Suprapubic skin (tissue), 4 donors: ENCODE measurements around the gene RPS6KA3. TPM values are rescaled to one million over a fixed set of nuclear protein-coding genes. Genes with fewer than 3 reads are reported as not detected.

ENCODE experiments used
- DNase-seq, 2 donors: peaks; one replicate each; pipeline ENCODE4 v3.0.0-alpha.2; 2019; ENCODE audit warnings: low spot score in 2 of 2
- H3K27ac ChIP-seq: fragments of 200-600 bp; sonication (generic); one replicate; pipeline ENCODE4 v1.5.1; 2019
- H3K27me3 ChIP-seq: fragments of 200-600 bp; sonication (generic); one replicate; pipeline ENCODE4 v1.5.1; 2019
- H3K36me3 ChIP-seq: fragments of 200-600 bp; sonication (generic); one replicate; pipeline ENCODE4 v1.5.1; 2019
- H3K4me1 ChIP-seq: fragments of 200-600 bp; sonication (generic); one replicate; pipeline ENCODE4 v1.5.1; 2019
- H3K4me3 ChIP-seq: fragments of 200-600 bp; sonication (generic); one replicate; pipeline ENCODE4 v1.5.1; 2019; ENCODE audit warnings: mild to moderate bottlenecking
- H3K9me3 ChIP-seq: fragments of 200-600 bp; sonication (generic); one replicate; pipeline ENCODE4 v1.5.1; 2019
- EP300 ChIP-seq: sonication (generic); formaldehyde crosslinking; IDR thresholded peaks from one replicate; pipeline ENCODE4 v1.6.1; 2017; ENCODE audit warnings: antibody characterized with exemption
- POLR2A ChIP-seq, 2 donors: fragments of 450-650 bp; IDR thresholded peaks; one replicate each; pipeline ENCODE4 v1.6.1; 2017; ENCODE audit warnings: antibody characterized with exemption in 2 of 2, mild to moderate bottlenecking in 2 of 2, moderate library complexity in 2 of 2
- POLR2AphosphoS5 ChIP-seq, 3 donors: sonication (generic); formaldehyde crosslinking; IDR thresholded peaks; one replicate each; pipeline ENCODE4 v1.6.1; 2017; ENCODE audit warnings: antibody characterized with exemption in 3 of 3
- WGBS: methylation state at CpG from one replicate; pipeline ENCODE4 v1.1.5; 2018; 5-methylcytosine and 5-hydroxymethylcytosine counted together
- total RNA-seq, 4 donors: library from RNA; depleted of rRNA; stranded (reverse); fragments of >200 nt; gene quantifications; one replicate each; pipeline ENCODE4 v1.1.0, GENCODE V29; 2016
- TF ChIP-seq, protein P1 (sequence below), 2 donors: fragments of 200-600 bp in 1 of 2; fragments of 450-650 bp in 1 of 2; sonication (generic) in 1 of 2; IDR thresholded peaks; one replicate each; pipeline ENCODE4 v1.5.1; 2016 to 2019; ENCODE audit warnings: antibody characterized with exemption in 2 of 2, mild to moderate bottlenecking in 1 of 2, moderate library complexity in 1 of 2

RPS6KA3 gene
- total RNA-seq, 4 donors from 2014 or later, result 27.2 to 36.0 (median 32.2) TPM

DNA sequence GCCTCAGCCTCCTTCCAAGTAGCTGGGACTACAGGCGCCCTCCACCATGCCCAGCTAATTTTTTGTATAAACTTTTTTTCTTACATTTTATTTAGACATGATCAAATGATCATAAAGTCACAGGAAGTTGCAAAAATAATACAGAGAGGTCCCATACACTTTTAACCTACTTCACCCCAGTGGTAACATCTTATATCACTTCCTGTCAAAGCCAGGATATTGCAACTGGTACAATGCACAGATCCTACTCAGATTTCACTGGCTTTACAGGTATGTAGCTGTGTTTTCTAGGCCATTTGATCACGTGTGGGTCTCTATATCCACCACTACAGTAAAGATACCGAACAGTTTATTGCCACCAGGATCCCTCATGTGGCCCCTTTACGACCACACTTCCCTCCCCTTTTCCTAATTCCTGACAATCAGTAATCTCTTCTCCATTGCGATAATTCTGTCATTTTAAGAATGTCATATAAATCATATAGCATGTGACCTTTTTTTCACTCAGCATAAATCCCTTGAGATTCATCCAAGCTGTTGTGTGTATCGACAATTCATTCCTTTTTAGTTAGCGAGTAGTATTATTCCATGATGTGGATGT, 18.0 kb downstream of the RPS6KA3 start:
- H3K27ac ChIP-seq, result no peak overlapping the region
- H3K4me3 ChIP-seq, result no peak overlapping the region
- no peaks in the 10 kb centered on the region for H3K27me3 ChIP-seq
- H3K9me3 ChIP-seq, result no peaks in the 10 kb centered on the region
- H3K36me3 ChIP-seq, result no peaks in the 10 kb centered on the region
- no peaks in the 10 kb centered on the region for H3K4me1 ChIP-seq
- DNase-seq, result no peak
- WGBS, result 79% methylated on average over 7 of the region's 7 CpGs
- no peak for TF ChIP-seq POLR2A (IDR thresholded peaks at IDR 0.05)
- TF ChIP-seq POLR2AphosphoS5 (IDR thresholded peaks at IDR 0.05), result no peak
- TF ChIP-seq, protein P1, sequence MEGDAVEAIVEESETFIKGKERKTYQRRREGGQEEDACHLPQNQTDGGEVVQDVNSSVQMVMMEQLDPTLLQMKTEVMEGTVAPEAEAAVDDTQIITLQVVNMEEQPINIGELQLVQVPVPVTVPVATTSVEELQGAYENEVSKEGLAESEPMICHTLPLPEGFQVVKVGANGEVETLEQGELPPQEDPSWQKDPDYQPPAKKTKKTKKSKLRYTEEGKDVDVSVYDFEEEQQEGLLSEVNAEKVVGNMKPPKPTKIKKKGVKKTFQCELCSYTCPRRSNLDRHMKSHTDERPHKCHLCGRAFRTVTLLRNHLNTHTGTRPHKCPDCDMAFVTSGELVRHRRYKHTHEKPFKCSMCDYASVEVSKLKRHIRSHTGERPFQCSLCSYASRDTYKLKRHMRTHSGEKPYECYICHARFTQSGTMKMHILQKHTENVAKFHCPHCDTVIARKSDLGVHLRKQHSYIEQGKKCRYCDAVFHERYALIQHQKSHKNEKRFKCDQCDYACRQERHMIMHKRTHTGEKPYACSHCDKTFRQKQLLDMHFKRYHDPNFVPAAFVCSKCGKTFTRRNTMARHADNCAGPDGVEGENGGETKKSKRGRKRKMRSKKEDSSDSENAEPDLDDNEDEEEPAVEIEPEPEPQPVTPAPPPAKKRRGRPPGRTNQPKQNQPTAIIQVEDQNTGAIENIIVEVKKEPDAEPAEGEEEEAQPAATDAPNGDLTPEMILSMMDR (IDR thresholded peaks at IDR 0.05), result no peak
- TF ChIP-seq EP300, result no peak

DNA sequence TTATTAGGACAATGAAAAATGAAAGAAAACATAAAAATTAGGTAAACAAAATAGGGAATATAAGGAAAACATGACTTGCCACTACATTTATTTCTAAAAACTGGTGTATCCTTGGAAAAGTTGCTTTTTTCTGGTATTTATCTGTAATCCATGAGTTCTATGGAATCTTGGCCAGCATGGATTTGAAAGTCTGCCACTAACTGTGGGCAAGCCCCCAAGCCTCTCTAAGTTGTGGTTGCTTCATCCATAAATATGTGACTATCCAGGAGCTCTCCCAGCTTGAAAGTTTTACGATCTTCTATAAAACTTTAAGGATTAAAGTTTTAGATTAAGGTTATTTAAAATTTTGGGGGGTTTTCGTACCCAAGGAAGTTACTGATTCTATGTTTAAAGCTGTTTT, 21.8 kb downstream of the RPS6KA3 start:
- Histone ChIP-seq H3K27me3 (no peaks in the 10 kb centered on the region), H3K36me3 (no peaks in the 10 kb centered on the region), H3K9me3 (no peaks in the 10 kb centered on the region), H3K27ac (no peak overlapping the region), H3K4me1 (no peaks in the 10 kb centered on the region), H3K4me3 (no peak overlapping the region)
- no peak for TF ChIP-seq POLR2AphosphoS5 (IDR thresholded peaks at IDR 0.05)
- WGBS, result 70% methylated on average over 2 of the region's 2 CpGs
- no peak for DNase-seq

DNA sequence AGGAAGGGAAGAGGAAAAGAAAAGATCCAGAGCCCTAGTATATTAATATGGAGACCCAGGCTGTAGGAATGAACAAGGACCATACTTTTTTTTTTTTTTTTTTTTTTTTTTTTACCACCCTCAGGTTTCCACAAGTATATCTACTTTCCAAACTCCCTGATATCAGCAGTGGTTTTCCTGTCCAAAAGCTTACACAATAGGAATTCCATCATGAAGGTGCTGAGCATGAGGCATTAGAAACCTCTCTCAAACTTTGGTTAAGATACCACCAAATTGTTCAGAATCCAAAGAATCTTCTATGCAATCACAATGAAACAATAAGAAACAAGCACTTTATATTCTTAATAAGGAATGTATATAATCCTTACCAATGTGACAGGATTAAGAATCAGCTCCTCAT, 26.5 kb downstream of the RPS6KA3 start:
- Histone ChIP-seq H3K9me3 (no peaks in the 10 kb centered on the region), H3K4me1 (no peaks in the 10 kb centered on the region), H3K27ac (no peak overlapping the region), H3K36me3 (no peaks in the 10 kb centered on the region), H3K4me3 (no peak overlapping the region), H3K27me3 (no peaks in the 10 kb centered on the region)
- TF ChIP-seq EP300, result no peak
- TF ChIP-seq, protein P1 (IDR thresholded peaks at IDR 0.05), result no peak
- no peak for TF ChIP-seq POLR2AphosphoS5 (IDR thresholded peaks at IDR 0.05)
- TF ChIP-seq POLR2A (IDR thresholded peaks at IDR 0.05), result no peak
- DNase-seq, result no peak

DNA sequence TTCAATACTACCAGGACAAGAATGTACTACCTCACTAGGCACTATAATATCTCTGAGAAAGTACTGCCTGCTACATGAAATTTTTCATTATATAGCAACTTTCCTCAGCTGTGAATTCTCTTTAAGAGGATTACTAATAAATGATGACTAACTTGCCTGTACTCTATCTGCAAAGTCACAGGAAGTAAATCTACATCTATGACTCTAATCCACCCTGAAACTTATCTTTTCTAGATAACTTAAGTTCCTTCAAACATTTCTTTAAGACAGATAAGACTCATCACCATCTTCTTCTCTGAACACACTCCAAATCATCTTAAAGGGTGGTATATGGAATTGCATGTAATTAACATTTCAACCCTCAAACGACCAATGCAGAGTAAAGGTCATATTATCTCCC, 28.8 kb downstream of the RPS6KA3 start:
- 49% methylated on average over 1 of the region's 1 CpG for WGBS
- H3K27ac ChIP-seq, result no peak overlapping the region
- H3K9me3 ChIP-seq, result no peaks in the 10 kb centered on the region
- DNase-seq, result no peak
- no peaks in the 10 kb centered on the region for H3K36me3 ChIP-seq
- H3K4me1 ChIP-seq, result no peaks in the 10 kb centered on the region
- H3K4me3 ChIP-seq, result no peak overlapping the region
- H3K27me3 ChIP-seq, result no peaks in the 10 kb centered on the region
- TF ChIP-seq, protein P1 (IDR thresholded peaks at IDR 0.05), result no peak
- no peak for TF ChIP-seq POLR2AphosphoS5 (IDR thresholded peaks at IDR 0.05)
- TF ChIP-seq POLR2A (IDR thresholded peaks at IDR 0.05), result no peak
- TF ChIP-seq EP300, result no peak

DNA sequence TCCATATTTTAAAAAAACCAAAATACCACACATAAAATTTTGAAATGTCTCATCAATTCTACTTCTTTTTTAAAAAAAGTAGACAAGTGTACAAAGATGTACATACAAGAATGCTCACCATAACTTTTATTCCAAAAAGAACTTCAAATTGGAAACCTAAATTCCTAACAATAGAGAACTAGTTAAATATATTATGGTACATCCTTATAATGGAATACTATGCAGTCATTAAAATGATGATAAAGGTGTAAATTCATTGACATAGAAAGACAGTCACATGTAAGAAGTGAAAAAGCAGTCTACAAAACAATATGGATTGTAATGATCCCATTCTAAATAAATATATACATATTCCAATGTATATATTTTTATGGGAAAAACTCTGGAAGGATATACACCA, 31.0 kb downstream of the RPS6KA3 start:
- no peak for DNase-seq

DNA sequence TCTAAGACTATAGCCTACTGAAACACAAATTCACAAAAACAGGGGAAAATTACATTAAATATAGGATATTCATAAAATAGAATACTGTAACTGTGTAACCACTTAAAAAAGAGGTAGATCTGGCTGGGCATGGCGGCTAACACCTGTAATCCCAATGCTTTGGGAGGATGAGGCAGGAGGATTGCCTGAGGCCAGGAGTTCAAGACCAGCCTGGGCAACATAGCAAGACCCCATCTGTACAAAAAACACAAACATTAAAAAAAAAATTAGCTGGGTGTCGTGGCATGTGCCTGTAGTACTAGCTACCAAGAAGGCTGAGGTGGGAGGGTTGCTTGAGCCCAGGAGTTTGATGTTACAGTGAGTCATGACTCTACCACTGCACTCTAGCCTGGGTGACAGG, 33.4 kb downstream of the RPS6KA3 start:
- no peak for DNase-seq
- no peak for TF ChIP-seq EP300
- TF ChIP-seq, protein P1 (IDR thresholded peaks at IDR 0.05), result no peak
- H3K36me3 ChIP-seq, result no peaks in the 10 kb centered on the region
- H3K9me3 ChIP-seq, result no peaks in the 10 kb centered on the region
- 83% methylated on average over 2 of the region's 2 CpGs for WGBS
- H3K27me3 ChIP-seq, result no peaks in the 10 kb centered on the region
- no peak overlapping the region for H3K27ac ChIP-seq
- H3K4me3 ChIP-seq, result no peak overlapping the region
- no peaks in the 10 kb centered on the region for H3K4me1 ChIP-seq

More for the DNA sequence above, 31.0 kb downstream of the RPS6KA3 start:
- no peak overlapping the region for H3K27ac ChIP-seq
- H3K4me3 ChIP-seq, result no peak overlapping the region
- no peaks in the 10 kb centered on the region for H3K36me3 ChIP-seq
- no peaks in the 10 kb centered on the region for H3K4me1 ChIP-seq
- H3K27me3 ChIP-seq, result no peaks in the 10 kb centered on the region
- H3K9me3 ChIP-seq, result no peaks in the 10 kb centered on the region
- no peak for TF ChIP-seq POLR2A (IDR thresholded peaks at IDR 0.05)
- TF ChIP-seq POLR2AphosphoS5 (IDR thresholded peaks at IDR 0.05), result no peak
